Ureter (tissue), 1 donor: ENCODE measurements around the gene CCDC91. TPM values are rescaled to one million over a fixed set of nuclear protein-coding genes. Genes with fewer than 3 reads are reported as not detected.
"Not testable (repeated sequence)": the region's sequence is repeated elsewhere in the genome, so short reads cannot be mapped to it uniquely, and the experiment has no call there.

ENCODE experiments used
- DNase-seq: peaks from one replicate; pipeline ENCODE4 v3.0.0-alpha.2; 2020; ENCODE audit warnings: low spot score
- total RNA-seq: library from RNA; stranded (reverse); gene quantifications from one replicate; pipeline ENCODE4 v1.2.4, GENCODE V29; 2023
- donor health status: DM: yes; HTN: yes; CAD: no.

Gene CCDC91
- total RNA-seq, 1 donor from 2014 or later = 33.5 TPM

DNA sequence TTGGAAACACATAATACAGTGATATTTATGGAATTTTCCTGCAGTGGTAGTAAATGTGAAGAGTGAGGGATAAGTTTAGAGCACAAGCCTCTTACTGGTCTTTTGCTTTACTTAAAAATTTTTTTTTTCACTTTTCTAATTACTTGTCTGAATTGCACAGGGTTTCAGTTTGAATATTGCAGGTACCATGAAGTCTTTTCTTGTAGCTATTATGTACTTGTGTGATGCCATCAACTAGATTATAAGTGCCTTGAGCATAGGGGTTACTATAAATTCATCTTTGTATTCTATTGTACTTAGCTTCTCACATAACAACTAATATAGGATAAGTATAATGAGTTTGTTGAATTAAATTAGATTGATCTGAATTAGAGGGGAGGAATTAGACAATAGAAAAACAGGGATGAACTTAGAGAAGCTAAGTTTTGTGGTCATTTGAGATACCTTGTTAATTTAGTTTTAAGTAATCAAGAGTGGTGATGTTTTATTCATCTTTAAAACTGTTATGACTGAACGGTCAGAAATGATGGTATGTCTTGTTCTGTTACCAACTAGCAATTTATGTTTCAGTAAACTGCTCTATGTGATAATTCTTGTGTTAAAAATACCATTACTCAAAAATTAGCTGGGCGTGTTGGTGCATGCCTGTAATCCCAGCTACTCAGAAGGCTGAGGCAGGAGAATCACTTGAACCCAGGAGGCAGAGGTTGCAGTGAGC is 42.1 kb downstream of the CCDC91 start:
- DNase-seq = no peak

DNA sequence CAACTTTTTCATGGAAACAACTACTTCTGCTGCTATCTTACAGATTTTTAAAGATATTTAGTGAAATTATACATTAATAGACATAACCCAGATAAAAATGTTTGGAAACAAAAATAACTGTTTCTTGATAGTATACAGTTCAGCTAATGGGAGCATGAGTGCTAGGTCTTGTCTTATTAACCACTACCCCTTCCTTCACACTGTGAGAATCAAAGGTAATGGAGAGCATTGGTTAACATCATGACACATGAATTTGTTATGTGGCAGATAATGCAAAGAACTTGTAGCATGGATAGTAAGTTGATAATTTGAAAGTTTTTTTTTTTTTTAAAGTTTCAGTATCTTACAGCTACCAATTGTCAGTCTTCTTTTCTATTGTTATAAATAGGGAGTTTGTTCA is 44.2 kb downstream of the CCDC91 start:
- no peak for DNase-seq

DNA sequence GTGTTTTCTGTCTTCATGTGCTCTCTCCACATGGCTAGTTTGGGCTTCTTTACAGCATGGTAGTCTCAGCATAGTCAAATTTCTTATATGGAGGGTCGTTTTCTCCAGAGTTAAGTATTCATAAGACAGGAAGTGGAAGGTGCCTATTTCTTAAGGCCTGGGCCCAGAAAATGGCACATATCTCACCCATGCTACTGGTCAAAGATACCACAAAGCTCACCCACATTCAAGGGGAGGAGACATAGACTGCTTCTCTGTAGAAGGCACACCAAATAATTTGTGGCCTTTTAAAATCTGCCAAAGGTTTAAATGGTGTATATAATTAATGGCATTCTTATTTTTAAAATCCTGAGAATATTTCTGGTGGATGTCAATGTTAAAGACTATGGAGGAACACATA is 44.8 kb downstream of the CCDC91 start:
- no peak for DNase-seq

DNA sequence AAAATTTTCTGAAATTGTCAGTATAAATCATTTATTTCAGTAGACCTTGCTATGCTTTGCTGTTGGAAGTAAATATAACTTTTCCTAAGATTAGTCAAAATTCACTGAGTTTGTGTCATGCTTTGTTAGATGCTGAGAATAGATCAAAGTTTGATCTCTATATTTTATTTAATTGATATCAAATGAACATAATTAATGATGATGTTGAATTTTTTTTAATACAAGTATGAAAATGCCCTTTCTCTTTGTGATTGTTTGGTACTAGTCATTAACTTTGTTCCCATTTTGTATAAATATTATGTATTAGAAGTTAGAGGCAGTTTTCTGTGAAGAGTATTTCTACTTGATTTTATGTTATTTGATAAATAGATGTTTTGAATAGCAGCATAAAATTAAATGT is 45.7 kb downstream of the CCDC91 start:
- no peak for DNase-seq

DNA sequence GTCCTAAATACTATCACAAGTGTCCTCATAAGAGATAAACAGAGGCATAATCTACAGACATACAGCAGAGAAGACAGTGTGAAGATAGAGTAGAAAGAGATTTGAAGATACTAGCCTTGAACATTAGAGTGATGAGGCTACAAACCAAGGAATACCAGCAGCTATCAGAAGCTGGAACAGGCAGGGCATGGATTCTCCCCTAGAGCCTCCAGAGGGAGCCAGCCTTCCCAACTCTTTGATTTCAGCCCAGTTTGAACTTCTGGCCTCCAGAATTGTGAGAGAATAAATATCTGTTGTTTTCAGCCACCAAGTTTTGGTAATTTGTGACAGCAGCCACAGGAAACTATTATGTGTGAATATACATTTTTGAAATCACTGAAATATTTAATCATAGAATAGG is 47.2 kb downstream of the CCDC91 start:
- no peak for DNase-seq

- DNase-seq = no peak
These were observed 49.7 kb downstream of the CCDC91 start for GRCh38 chr12:28239918-28240317.

DNA sequence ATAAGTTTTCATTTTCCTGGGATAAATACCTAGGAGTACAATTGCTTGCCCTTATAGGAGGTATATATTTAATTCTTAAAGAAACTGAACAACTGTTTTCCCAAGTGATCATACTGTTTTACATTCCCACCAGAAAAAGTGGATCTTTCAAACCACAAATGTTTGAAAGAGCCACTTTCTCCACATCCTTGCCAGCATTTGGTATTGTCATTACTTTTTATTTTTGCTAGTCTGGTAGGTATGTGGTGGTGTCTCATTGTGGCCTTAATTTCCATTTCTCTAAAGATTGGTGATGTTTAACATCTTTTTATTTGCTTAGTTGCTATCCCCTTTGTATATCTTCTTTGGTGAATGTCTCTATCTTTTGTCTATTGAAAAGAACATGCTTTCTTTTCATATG is 50.6 kb downstream of the CCDC91 start:
- DNase-seq = no peak

GRCh38 chr12:28242129-28242495 is 51.9 kb downstream of the CCDC91 start:
- no peak for DNase-seq

DNA sequence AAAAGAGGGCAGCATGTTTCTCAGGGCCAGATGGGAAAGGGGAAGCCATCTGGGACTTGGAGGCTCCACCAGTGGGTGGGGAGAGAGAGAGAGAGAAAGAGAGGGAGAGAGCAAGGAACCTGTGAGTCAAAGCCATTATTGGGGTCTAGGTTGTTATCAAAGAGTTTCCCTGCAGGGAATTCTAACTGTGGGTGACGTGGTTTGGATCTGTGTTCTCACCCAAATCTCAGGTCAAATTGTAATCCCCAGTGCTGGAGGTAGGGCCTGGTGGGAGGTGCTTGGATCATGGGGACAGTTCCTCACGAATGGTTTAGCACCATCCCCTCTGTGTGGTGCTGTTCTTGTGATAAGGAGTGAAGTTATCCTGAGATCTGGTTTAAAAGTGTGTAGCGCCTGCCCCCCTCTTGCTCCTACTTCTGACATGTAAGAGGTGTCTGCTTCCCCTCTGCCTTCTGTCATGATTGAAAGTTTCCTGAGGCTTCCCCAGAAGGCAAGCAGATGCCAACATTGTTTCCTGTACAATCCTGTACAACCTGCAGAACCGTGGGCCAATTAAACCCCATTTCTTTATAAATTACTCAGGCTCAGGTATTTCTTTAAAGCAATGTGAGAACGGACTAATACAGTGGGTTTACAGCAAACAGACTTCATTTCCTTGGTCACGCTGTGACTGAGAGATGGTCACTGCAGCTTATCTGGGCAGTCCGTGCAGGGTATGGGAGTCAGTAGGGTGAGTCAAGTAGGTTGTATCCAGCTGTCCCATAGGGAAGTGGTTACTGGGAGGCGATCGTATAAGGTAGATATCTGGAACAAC is 52.4 kb downstream of the CCDC91 start:
- no peak for DNase-seq

- no peak for DNase-seq
These were observed 53.0 kb downstream of the CCDC91 start for GRCh38 chr12:28243310-28243633.

GRCh38 chr12:28247806-28248205 is 57.5 kb downstream of the CCDC91 start:
- DNase-seq = no peak

- DNase-seq = no peak
These were observed 58.4 kb downstream of the CCDC91 start for GRCh38 chr12:28248555-28249145.

- DNase-seq = no peak
These were observed 62.9 kb downstream of the CCDC91 start for GRCh38 chr12:28253161-28253641.

- no peak for DNase-seq
These were observed 67.2 kb downstream of the CCDC91 start for GRCh38 chr12:28257411-28257810.

- no peak for DNase-seq
These were observed 68.7 kb downstream of the CCDC91 start for GRCh38 chr12:28258998-28259397.

- DNase-seq = no peak
These were observed 75.3 kb downstream of the CCDC91 start for GRCh38 chr12:28265435-28266042.

GRCh38 chr12:28267920-28268607 is 77.8 kb downstream of the CCDC91 start:
- DNase-seq = not testable (repeated sequence)

DNA sequence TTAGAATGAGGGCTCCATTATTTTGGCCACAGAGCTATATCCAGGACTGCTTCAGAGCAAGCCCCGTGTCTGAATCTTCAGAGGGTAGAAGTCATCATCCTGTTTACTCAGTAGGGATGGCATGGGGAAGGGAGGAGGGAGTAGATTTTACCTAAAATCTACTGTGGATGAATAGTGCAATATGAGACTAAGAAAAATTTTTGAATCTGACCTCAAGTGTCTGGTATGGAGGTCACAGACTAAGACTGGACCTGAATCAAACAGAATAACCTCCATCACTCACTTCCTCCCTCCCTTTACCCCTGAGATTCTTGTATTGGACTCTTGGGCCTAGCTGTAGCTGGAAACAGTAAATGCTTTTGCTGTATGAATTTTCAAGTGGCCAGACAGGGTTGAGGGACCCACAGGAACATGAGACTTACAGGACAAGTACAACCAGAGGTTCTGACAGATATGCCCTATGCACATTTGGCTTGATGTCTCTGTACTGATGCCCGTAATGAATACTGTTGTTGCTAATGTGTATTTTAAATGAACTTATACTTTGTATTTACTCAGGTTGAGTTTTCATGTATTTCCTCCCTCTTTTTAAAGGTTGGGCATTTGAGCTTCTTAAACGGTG is 78.5 kb downstream of the CCDC91 start:
- no peak for DNase-seq

DNA sequence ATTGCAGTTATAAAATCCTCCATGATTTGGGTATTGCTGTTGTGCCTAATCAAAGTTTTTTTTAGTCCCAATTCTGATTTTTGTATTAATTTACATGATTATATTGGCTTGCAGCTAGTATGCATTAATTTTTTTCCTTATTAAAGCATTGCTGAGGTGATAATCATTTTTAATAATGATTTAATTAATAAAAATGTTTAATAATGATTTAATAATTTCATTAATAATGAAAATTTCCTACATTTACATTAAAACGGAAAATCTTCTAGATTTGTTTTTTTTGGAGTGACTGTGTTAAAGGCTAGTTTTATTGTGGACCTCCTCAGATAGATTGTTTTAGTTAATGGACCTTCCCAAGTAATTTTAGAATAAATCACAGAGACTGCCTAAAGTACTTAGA is 79.6 kb downstream of the CCDC91 start:
- no peak for DNase-seq

GRCh38 chr12:28278499-28278898 is 88.2 kb downstream of the CCDC91 start:
- no peak for DNase-seq

DNA sequence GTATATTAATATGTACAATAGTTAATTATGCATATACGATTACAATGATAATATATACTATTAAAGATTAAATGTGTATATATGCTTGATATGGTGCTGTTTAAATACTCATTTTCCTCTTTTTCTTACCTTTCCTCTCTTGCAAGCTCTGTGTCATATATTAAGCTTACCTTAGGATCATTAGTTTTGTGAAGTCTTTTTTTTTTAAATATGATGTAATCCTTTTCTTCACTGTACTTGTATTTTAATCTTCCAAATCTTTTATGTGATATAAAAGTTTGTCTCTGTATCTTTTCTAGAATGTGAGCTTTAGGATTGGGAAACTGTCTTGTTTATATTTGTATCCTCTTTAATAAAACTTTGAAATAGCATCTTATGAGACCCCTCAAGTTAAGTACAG is 88.7 kb downstream of the CCDC91 start:
- no peak for DNase-seq

- no peak for DNase-seq
These were observed 96.1 kb downstream of the CCDC91 start for GRCh38 chr12:28286352-28286751.
